ENCODE measurements around the gene SMARCAL1.

DNA sequence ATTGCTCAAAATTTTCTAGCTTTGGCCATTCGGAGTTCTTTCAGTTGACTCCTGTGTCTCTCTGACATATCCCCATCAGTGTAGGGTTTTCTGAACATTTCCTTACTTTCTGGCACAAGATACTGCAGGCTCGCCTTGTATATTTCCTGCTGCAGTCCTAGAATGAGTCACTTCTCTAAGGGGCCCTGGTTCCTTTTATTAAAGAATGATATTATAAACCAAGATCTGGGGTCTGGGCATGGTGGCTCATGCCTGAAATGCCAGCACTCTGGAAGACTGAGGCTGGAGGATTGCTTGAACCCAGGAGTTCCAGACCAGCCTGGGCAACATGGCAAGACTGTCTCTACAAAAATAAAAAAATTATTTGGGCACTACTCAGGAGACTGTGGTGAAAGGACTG lies 83.4 kb downstream of the SMARCAL1 start:
- TF ChIP-seq, protein P1, sequence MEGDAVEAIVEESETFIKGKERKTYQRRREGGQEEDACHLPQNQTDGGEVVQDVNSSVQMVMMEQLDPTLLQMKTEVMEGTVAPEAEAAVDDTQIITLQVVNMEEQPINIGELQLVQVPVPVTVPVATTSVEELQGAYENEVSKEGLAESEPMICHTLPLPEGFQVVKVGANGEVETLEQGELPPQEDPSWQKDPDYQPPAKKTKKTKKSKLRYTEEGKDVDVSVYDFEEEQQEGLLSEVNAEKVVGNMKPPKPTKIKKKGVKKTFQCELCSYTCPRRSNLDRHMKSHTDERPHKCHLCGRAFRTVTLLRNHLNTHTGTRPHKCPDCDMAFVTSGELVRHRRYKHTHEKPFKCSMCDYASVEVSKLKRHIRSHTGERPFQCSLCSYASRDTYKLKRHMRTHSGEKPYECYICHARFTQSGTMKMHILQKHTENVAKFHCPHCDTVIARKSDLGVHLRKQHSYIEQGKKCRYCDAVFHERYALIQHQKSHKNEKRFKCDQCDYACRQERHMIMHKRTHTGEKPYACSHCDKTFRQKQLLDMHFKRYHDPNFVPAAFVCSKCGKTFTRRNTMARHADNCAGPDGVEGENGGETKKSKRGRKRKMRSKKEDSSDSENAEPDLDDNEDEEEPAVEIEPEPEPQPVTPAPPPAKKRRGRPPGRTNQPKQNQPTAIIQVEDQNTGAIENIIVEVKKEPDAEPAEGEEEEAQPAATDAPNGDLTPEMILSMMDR (IDR thresholded peaks at IDR 0.05; ENCODE audit: poor library complexity, severe bottlenecking), result no peak
- TF ChIP-seq EP300 (conservative IDR thresholded peaks at IDR 0.05; ENCODE audit: poor library complexity, severe bottlenecking), result no peak

All from neural cell (in vitro differentiated cells).